SU-DHL-6 (cell line): Measurements from ENCODE around the gene CSH1.
"Not testable (repeated sequence)": the region's sequence is repeated elsewhere in the genome, so short reads cannot be mapped to it uniquely, and the experiment has no call there.

ENCODE experiments used
- H2AFZ ChIP-seq: fragments of 200-600 bp; sonication (generic); 2 replicates; pipeline ENCODE4 v1.6.1; 2014; ENCODE audit warnings: low read depth, mild to moderate bottlenecking, moderate library complexity, mixed read lengths, antibody characterized with exemption, low read length; ENCODE audit not compliant: severe bottlenecking
- H3F3A ChIP-seq: fragments of 200-600 bp; shearing (Covaris generic); 2 replicates; pipeline ENCODE4 v1.6.0; 2016; ENCODE audit warnings: antibody characterized with exemption, mild to moderate bottlenecking; ENCODE audit not compliant: insufficient read depth
- H3K27ac ChIP-seq: fragments of 200-600 bp; sonication (generic); 2 replicates; pipeline ENCODE4 v1.5.1; 2016; ENCODE audit warnings: low read depth, mild to moderate bottlenecking, low read length, moderate library complexity, mixed read lengths
- H3K27me3 ChIP-seq: fragments of 200-600 bp; sonication (generic), shearing (Covaris generic); 2 replicates; pipeline ENCODE4 v1.6.0; 2014; ENCODE audit warnings: mild to moderate bottlenecking, low read length
- H3K36me3 ChIP-seq: fragments of 200-600 bp; sonication (generic); 2 replicates; pipeline ENCODE4 v1.6.1; 2014; ENCODE audit warnings: mild to moderate bottlenecking, low read length, mixed read lengths
- H3K4me2 ChIP-seq: fragments of 300-600, 200-600 bp; shearing (Covaris generic), sonication (generic); 2 replicates; pipeline ENCODE4 v1.6.0; 2014; ENCODE audit warnings: low read length, low read depth, mild to moderate bottlenecking; ENCODE audit not compliant: poor library complexity, severe bottlenecking
- H3K4me3 ChIP-seq: fragments of 200-600 bp; sonication (generic); 2 replicates; pipeline ENCODE4 v1.5.1; 2014; ENCODE audit warnings: antibody characterized with exemption, low read length, mild to moderate bottlenecking, mixed read lengths; ENCODE audit not compliant: insufficient read depth, poor library complexity, severe bottlenecking
- H3K79me2 ChIP-seq: fragments of 200-600 bp; sonication (generic); 2 replicates; pipeline ENCODE4 v1.6.1; 2014; ENCODE audit warnings: mild to moderate bottlenecking, low read length, moderate library complexity; ENCODE audit not compliant: insufficient read depth
- H3K9ac ChIP-seq: fragments of 200-600 bp; sonication (generic); 2 replicates; pipeline ENCODE4 v1.7.0; 2014; ENCODE audit warnings: mild to moderate bottlenecking, low read length
- H3K9me2 ChIP-seq: fragments of 200-600 bp; sonication (generic); replicated peaks from 2 replicates; pipeline ENCODE4 v1.6.1; 2014; ENCODE audit warnings: low read length; ENCODE audit not compliant: insufficient read depth
- H3K9me3 ChIP-seq: fragments of 200-600 bp; sonication (generic); 2 replicates; pipeline ENCODE4 v1.6.1; 2014; ENCODE audit warnings: low read length, mixed read lengths; ENCODE audit not compliant: insufficient read depth
- H4K20me1 ChIP-seq: fragments of 200-600 bp; sonication (generic); 2 replicates; pipeline ENCODE4 v1.6.1; 2014; ENCODE audit warnings: low read depth, mild to moderate bottlenecking, antibody characterized with exemption, low read length, moderate library complexity, mixed read lengths
- EZH2phosphoT487 ChIP-seq: fragments of 200-600 bp; sonication (generic), shearing (Covaris generic); conservative IDR thresholded peaks from 2 replicates; pipeline ENCODE4 v1.6.1; 2018; ENCODE audit warnings: mild to moderate bottlenecking, antibody characterized with exemption, low read length, moderate library complexity, mixed read lengths
- TF ChIP-seq, protein P1 (sequence below): fragments of 200-600 bp; sonication (generic); IDR thresholded peaks from one replicate; pipeline ENCODE4 v1.5.1; 2017; ENCODE audit warnings: antibody characterized with exemption, mild to moderate bottlenecking, low read length, moderate library complexity; ENCODE audit not compliant: insufficient read depth, poor library complexity, severe bottlenecking

CSH1 gene

DNA sequence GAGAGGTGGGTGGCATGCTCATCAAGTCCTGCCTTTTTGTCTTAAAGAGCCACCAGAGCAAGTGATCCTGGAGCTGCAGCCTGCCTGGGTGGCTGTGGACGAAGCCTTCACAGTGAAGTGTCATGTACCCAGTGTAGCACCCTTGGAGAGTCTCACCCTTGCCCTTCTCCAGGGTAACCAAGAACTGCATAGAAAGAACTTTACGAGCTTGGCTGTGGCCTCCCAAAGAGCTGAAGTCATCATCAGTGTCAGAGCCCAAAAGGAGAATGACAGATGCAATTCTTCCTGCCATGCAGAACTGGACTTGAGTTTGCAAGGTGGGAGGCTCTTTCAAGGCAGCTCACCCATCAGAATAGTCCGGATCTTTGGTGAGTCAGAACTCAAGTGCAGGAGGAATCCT, 37.1 kb downstream of the CSH1 start:
- no peak overlapping the region for H3K9ac ChIP-seq
- H3K27me3 ChIP-seq = no peaks in the 10 kb centered on the region
- no peaks in the 10 kb centered on the region for H3K36me3 ChIP-seq
- H3K4me2 ChIP-seq = no peak overlapping the region
- H3F3A ChIP-seq = no peaks in the 10 kb centered on the region
- no peaks in the 10 kb centered on the region for H3K9me2 ChIP-seq
- H3K79me2 ChIP-seq = no peaks in the 10 kb centered on the region
- no peak overlapping the region for H3K27ac ChIP-seq
- TF ChIP-seq, protein P1, sequence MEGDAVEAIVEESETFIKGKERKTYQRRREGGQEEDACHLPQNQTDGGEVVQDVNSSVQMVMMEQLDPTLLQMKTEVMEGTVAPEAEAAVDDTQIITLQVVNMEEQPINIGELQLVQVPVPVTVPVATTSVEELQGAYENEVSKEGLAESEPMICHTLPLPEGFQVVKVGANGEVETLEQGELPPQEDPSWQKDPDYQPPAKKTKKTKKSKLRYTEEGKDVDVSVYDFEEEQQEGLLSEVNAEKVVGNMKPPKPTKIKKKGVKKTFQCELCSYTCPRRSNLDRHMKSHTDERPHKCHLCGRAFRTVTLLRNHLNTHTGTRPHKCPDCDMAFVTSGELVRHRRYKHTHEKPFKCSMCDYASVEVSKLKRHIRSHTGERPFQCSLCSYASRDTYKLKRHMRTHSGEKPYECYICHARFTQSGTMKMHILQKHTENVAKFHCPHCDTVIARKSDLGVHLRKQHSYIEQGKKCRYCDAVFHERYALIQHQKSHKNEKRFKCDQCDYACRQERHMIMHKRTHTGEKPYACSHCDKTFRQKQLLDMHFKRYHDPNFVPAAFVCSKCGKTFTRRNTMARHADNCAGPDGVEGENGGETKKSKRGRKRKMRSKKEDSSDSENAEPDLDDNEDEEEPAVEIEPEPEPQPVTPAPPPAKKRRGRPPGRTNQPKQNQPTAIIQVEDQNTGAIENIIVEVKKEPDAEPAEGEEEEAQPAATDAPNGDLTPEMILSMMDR = no peak
- TF ChIP-seq EZH2phosphoT487 = no peak
- no peaks in the 10 kb centered on the region for H3K9me3 ChIP-seq
- H2AFZ ChIP-seq = no peak overlapping the region
- no peaks in the 10 kb centered on the region for H4K20me1 ChIP-seq
- H3K4me3 ChIP-seq = no peak overlapping the region

DNA sequence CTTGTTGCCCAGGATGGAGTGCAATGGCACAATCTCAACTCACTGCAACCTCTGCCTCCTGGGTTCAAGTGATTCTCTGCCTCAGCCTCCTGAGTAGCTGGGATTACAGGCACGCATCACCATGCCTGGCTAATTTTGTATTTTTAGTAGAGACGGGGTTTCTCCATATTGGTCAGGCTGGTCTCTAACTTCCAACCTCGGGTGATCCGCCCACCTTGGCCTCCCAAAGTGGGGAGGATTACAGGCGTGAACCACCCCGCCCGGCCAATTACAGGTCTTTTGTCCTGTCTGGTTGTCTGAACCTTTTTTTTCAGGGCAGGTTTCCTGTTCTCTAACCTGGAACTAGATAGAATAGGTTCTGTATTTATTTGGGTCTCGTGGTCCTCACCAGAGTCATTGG, 39.9 kb downstream of the CSH1 start:
- H3K9ac ChIP-seq, H3K79me2 ChIP-seq, H3K36me3 ChIP-seq, H3K27ac ChIP-seq, H2AFZ ChIP-seq, H3K9me3 ChIP-seq, H3F3A ChIP-seq, H3K4me2 ChIP-seq, H3K27me3 ChIP-seq, H3K9me2 ChIP-seq, H4K20me1 ChIP-seq, H3K4me3 ChIP-seq: not testable (repeated sequence)

DNA sequence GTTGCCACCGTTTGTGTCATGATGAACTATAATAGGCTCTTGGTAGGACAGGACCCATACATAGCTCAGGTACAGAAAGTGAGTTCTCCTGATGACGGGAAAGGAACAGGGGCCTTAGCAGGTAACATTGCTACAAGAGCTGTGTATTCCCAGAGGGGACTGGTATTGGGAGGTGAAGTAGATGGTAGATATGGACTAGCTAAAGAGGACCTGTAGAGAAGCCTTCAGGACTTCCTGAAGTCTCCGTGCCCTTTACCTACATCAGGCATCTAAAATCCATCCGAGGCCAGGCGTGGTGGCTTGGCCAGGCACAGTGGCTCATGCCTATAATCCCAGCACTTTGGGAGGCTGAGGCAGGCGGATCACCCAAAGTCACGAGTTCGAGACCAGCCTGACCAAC, 41.2 kb downstream of the CSH1 start:
- Histone ChIP-seq H3K9me3 (no peaks in the 10 kb centered on the region), H3K4me2 (no peak overlapping the region)
- no peak for TF ChIP-seq EZH2phosphoT487
- TF ChIP-seq, protein P1 = no peak

DNA sequence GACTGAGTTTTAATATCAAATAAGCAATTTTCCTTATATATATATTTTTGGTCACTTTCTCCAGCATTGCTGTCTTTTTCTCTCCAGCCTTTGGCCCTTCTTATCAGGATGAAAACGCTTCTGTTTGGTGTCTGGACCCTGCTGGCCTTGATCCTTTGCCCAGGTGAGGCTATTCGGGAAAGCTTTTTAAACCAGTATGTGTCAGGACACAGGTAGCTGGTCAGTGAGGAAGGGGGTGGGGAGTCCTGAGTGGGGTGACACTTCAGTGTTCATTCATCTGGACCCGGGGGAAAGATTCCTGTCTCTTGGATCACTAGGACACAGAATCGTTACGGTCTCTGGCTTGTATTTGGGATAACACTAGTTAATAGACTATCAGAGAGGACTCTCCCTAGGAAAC, 41.7 kb downstream of the CSH1 start:
- Histone ChIP-seq H3K36me3 (no peaks in the 10 kb centered on the region), H3K4me2 (no peak overlapping the region), H3K79me2 (no peaks in the 10 kb centered on the region), H3K27ac (no peak overlapping the region), H3K9me3 (no peaks in the 10 kb centered on the region), H3K4me3 (no peak overlapping the region), H3K9ac (no peak overlapping the region), H4K20me1 (no peaks in the 10 kb centered on the region), H3F3A (no peaks in the 10 kb centered on the region), H3K27me3 (no peaks in the 10 kb centered on the region), H3K9me2 (no peaks in the 10 kb centered on the region), H2AFZ (no peak overlapping the region)
- TF ChIP-seq, protein P1 = no peak
- no peak for TF ChIP-seq EZH2phosphoT487

More for the DNA sequence above, 41.2 kb downstream of the CSH1 start:
- no peak overlapping the region for H3K9ac ChIP-seq
- H4K20me1 ChIP-seq = no peaks in the 10 kb centered on the region
- H3F3A ChIP-seq = no peaks in the 10 kb centered on the region
- no peak overlapping the region for H2AFZ ChIP-seq
- H3K27me3 ChIP-seq = no peaks in the 10 kb centered on the region
- no peaks in the 10 kb centered on the region for H3K9me2 ChIP-seq
- H3K4me3 ChIP-seq = no peak overlapping the region
- H3K27ac ChIP-seq = no peak overlapping the region
- H3K79me2 ChIP-seq = no peaks in the 10 kb centered on the region
- no peaks in the 10 kb centered on the region for H3K36me3 ChIP-seq
